Measurements from ENCODE around the gene ZNF385B. TPM values are rescaled to one million over a fixed set of nuclear protein-coding genes. Genes with fewer than 3 reads are reported as not detected.
"Not testable (repeated sequence)": the region's sequence is repeated elsewhere in the genome, so short reads cannot be mapped to it uniquely, and the experiment has no call there.

Gene ZNF385B
- total and polyA plus RNA-seq, 3 donors from 2014 or later = 28.1 to 40.3 (median 37.4) TPM

- TF ChIP-seq CTCF (IDR thresholded peaks at IDR 0.05) = no peak
- no peak for TF ChIP-seq POLR2A (IDR thresholded peaks at IDR 0.05)
- H3K4me3 ChIP-seq = no peak overlapping the region
- H3K27ac ChIP-seq = no peak overlapping the region
- intact Hi-C loops (cut with DNase I; ENCODE audit: low total_unique reads) = no loop called here
- no peaks in the 10 kb centered on the region for H3K27me3 ChIP-seq
- H3K36me3 ChIP-seq (ENCODE audit: low read depth, missing control alignments) = no peaks in the 10 kb centered on the region
- 89 to 94% methylated on average over 1 of the region's 1 CpG for WGBS, 2 donors
- H3K4me1 ChIP-seq = no peaks in the 10 kb centered on the region
- no peak for DNase-seq
- H3K9me3 ChIP-seq = no peaks in the 10 kb centered on the region
These were observed 38.3 kb upstream of the ZNF385B start for GRCh38 chr2:179899666-179900065.

DNA sequence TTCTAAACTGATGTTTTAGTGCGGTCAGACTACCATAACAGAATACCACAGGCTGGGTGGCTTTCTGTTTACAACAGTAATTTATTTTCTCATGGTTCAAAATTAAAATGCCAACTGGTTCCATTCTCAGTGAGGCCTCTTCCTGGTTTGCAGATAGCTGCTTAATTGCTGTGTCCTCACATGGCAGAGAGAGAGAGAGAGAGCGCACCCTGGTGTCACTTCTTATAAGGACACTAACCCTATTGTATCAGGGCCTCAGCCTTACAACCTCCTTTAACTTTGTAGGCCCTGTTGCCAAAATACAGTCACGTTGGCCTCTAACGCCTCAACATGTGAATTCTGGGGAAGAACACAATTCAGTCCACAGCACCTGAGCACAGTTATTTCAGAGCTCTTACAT is 37.5 kb upstream of the ZNF385B start:
- no peaks in the 10 kb centered on the region for H3K27me3 ChIP-seq
- WGBS, 2 donors = 82 to 86% methylated on average over 4 of the region's 4 CpGs
- H3K9me3 ChIP-seq = no peaks in the 10 kb centered on the region
- H3K27ac ChIP-seq = no peak overlapping the region
- intact Hi-C loops (cut with DNase I; ENCODE audit: low total_unique reads) = no loop called here
- DNase-seq = peak; percentile 45
- no peaks in the 10 kb centered on the region for H3K4me1 ChIP-seq
- TF ChIP-seq CTCF (IDR thresholded peaks at IDR 0.05) (no peak), POLR2A (IDR thresholded peaks at IDR 0.05) (no peak)
- no peaks in the 10 kb centered on the region for H3K36me3 ChIP-seq (ENCODE audit: low read depth, missing control alignments)
- no peak overlapping the region for H3K4me3 ChIP-seq

GRCh38 chr2:179893616-179894015 is 32.2 kb upstream of the ZNF385B start:
- H3K4me3 ChIP-seq = no peak overlapping the region
- H3K9me3 ChIP-seq = no peaks in the 10 kb centered on the region
- H3K27me3 ChIP-seq = no peaks in the 10 kb centered on the region
- intact Hi-C loops (cut with DNase I; ENCODE audit: low total_unique reads) = no loop called here
- no peak for DNase-seq
- no peak for TF ChIP-seq POLR2A (IDR thresholded peaks at IDR 0.05)
- no peak for TF ChIP-seq CTCF (IDR thresholded peaks at IDR 0.05)
- H3K36me3 ChIP-seq (ENCODE audit: low read depth, missing control alignments) = no peaks in the 10 kb centered on the region
- WGBS, 2 donors = 90 to 94% methylated on average over 3 of the region's 3 CpGs
- no peak overlapping the region for H3K27ac ChIP-seq
- no peaks in the 10 kb centered on the region for H3K4me1 ChIP-seq

GRCh38 chr2:179891237-179891636 is 29.8 kb upstream of the ZNF385B start:
- H3K27ac ChIP-seq = no peak overlapping the region
- H3K9me3 ChIP-seq = no peaks in the 10 kb centered on the region
- H3K4me3 ChIP-seq = no peak overlapping the region
- intact Hi-C loops (cut with DNase I; ENCODE audit: low total_unique reads) = no loop called here
- TF ChIP-seq CTCF (IDR thresholded peaks at IDR 0.05) (no peak), POLR2A (IDR thresholded peaks at IDR 0.05) (no peak)
- DNase-seq = no peak
- no peaks in the 10 kb centered on the region for H3K27me3 ChIP-seq
- 86 to 95% methylated on average over 2 of the region's 2 CpGs for WGBS, 2 donors
- no peaks in the 10 kb centered on the region for H3K36me3 ChIP-seq (ENCODE audit: low read depth, missing control alignments)
- no peaks in the 10 kb centered on the region for H3K4me1 ChIP-seq

DNA sequence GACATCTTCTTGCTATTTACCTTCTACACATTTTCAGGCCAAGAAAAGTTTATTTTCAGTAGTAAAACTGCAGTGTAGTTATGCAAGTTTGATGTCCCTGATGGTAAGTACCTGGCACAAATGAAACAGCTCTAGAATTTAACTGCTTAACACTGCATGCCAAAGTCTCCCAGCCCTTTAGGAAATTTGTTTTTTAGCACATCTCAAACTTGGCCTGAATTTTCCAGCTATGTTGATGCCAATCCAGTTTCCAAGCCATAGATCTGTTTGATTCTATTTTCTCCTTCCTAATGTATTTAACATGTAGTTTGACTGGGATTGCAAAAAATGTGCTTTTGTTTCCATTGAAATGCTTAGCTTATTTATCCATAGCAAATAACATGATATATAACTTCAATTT is 29.3 kb upstream of the ZNF385B start:
- intact Hi-C loops (cut with DNase I; ENCODE audit: low total_unique reads) = no loop called here
- TF ChIP-seq CTCF (IDR thresholded peaks at IDR 0.05) (no peak), POLR2A (IDR thresholded peaks at IDR 0.05) (no peak)
- H3K4me3 ChIP-seq = no peak overlapping the region
- no peak for DNase-seq
- H3K27me3 ChIP-seq = no peaks in the 10 kb centered on the region
- no peak overlapping the region for H3K27ac ChIP-seq
- H3K9me3 ChIP-seq = no peaks in the 10 kb centered on the region
- no peaks in the 10 kb centered on the region for H3K36me3 ChIP-seq (ENCODE audit: low read depth, missing control alignments)
- no peaks in the 10 kb centered on the region for H3K4me1 ChIP-seq

DNA sequence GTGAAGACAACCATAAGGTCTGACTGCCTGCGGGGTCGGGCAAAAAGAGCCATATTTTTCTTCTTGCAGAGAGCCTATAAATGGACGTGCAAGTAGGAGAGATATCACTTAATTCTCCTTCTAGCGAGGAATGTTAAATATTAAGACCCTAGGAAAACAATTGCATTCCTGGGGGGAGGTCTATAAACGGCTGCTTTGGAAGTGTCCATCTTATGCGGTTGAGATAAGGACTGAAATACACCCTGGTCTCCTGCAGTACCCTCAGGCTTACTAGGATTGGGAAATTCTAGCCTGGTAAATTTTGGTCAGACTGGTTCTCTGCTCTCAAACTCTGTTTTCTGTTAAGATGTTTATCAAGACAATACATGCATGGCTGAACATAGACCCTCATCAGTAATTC is 27.2 kb upstream of the ZNF385B start:
- intact Hi-C loops (cut with DNase I; ENCODE audit: low total_unique reads); H3K9me3 ChIP-seq; H3K4me3 ChIP-seq; DNase-seq; H3K36me3 ChIP-seq (ENCODE audit: low read depth, missing control alignments); H3K4me1 ChIP-seq; H3K27me3 ChIP-seq; H3K27ac ChIP-seq: not testable (repeated sequence)
- WGBS, 2 donors = 87 to 90% methylated on average over 6 of the region's 6 CpGs
